Mammary epithelial cell (primary cell): ENCODE data around the gene MAP9.

Experiments
- CTCF ChIP-seq, 2 donors: IDR thresholded peaks in 1 of 2; conservative IDR thresholded peaks in 1 of 2; 2 replicates each; pipeline ENCODE4 v1.5.1; 2011 to 2012; ENCODE audit warnings: inconsistent platforms in 2 of 2, low read length in 2 of 2, mild to moderate bottlenecking in 2 of 2, control low read depth in 1 of 2, low read depth in 1 of 2; ENCODE audit not compliant: insufficient read depth in 1 of 2; ENCODE audit errors: extremely low read depth in 1 of 2
- EZH2 ChIP-seq: IDR thresholded peaks from 2 replicates; pipeline ENCODE4 v1.6.1; 2012; ENCODE audit warnings: low read length, inconsistent platforms, borderline replicate concordance

- peak; percentile 80 to 86 for TF ChIP-seq CTCF (conservative IDR thresholded peaks at IDR 0.05 in 1 of 2, IDR thresholded peaks at IDR 0.05 in 1 of 2; ENCODE audit: extremely low read depth in 1 of 2, insufficient read depth in 1 of 2, low read depth in 1 of 2, low read length in 2 of 2)
- no peak for TF ChIP-seq EZH2
Observed at GRCh38 chr4:155353923-155354540, 22.7 kb downstream of the MAP9 start.
